Adrenal gland (tissue), 12 donors: ENCODE measurements around the gene PLAC1. TPM values are rescaled to one million over a fixed set of nuclear protein-coding genes. Genes with fewer than 3 reads are reported as not detected.

Source experiments
- DNase-seq, 7 donors: peaks; one replicate each; pipeline ENCODE4 v3.0.0-alpha.2; 2019 to 2020
- H3K27ac ChIP-seq, 5 donors: fragments of 200-600 bp; sonication (generic) in 4 of 5; 1 replicate in 3 of 5; 2 replicates in 2 of 5; pipeline versions ENCODE4 v1.5.1 to v1.8.0; 2016 to 2020; ENCODE audit warnings: mild to moderate bottlenecking in 1 of 5
- H3K27me3 ChIP-seq: fragments of 200-600 bp; 2 replicates; pipeline ENCODE4 v1.8.0; 2021
- H3K36me3 ChIP-seq, 2 donors: fragments of 200-600 bp; replicated peaks in 1 of 2; 1 replicate in 1 of 2; 2 replicates in 1 of 2; pipeline versions ENCODE4 v1.5.1 to v1.8.0; 2018 to 2022
- H3K4me1 ChIP-seq, 2 donors: fragments of 200-600 bp; replicated peaks in 1 of 2; 1 replicate in 1 of 2; 2 replicates in 1 of 2; pipeline versions ENCODE4 v1.5.1 to v1.8.0; 2018 to 2021
- H3K4me3 ChIP-seq, 4 donors: fragments of 200-600 bp; sonication (generic) in 3 of 4; one replicate each; pipeline ENCODE4 v1.5.1; 2016 to 2018
- H3K9me3 ChIP-seq, 3 donors: fragments of 200-600 bp; sonication (generic) in 1 of 3; replicated peaks in 1 of 3; 1 replicate in 2 of 3; 2 replicates in 1 of 3; pipeline versions ENCODE4 v1.5.1 to v1.8.0; 2016 to 2021
- CTCF ChIP-seq, 6 experiments: fragments of 450-650 bp in 4 of 6; fragments of 200-600 bp in 2 of 6; sonication (generic) in 1 of 6; IDR thresholded peaks; 1 replicate in 5 of 6; 2 replicates in 1 of 6; pipeline versions ENCODE4 v1.5.1 to v1.8.0; 2016 to 2021; ENCODE audit warnings: antibody characterized with exemption in 6 of 6, mild to moderate bottlenecking in 2 of 6, moderate library complexity in 1 of 6
- POLR2A ChIP-seq, 2 donors: fragments of 450-650 bp; IDR thresholded peaks; one replicate each; pipeline ENCODE4 v1.6.1; 2017; ENCODE audit warnings: antibody characterized with exemption in 2 of 2, mild to moderate bottlenecking in 2 of 2, moderate library complexity in 1 of 2
- WGBS, 4 donors: extraction: QIAGEN DNeasy Blood & Tissue Kit in 2 of 4; methylation state at CpG; one replicate each; pipeline versions ENCODE4 v1.1.5 to v1.1.7; 2013 to 2017; 5-methylcytosine and 5-hydroxymethylcytosine counted together
- intact Hi-C, 2 donors: fragments of 100-400 bp; cut with DNase I; formaldehyde crosslinking; loops; one replicate each; pipeline versions ENCODE4 v1.14.1 to v1.15.0; 2022 to 2023
- polyA plus RNA-seq, 3 donors: library from polyadenylated mRNA; stranded (reverse); fragments of 200-250 nt in 2 of 3; fragments of 350-450 nt in 1 of 3; fragmentation: Illumina TruSeq in 1 of 3; extraction: RNeasy Lipid Tissue Mini Kit (QIAGEN cat#74804) in 1 of 3; gene quantifications; one replicate each; pipeline ENCODE4 v1.2.3, GENCODE V29; 2013 to 2014
- total RNA-seq, 9 donors: library from RNA; depleted of rRNA in 4 of 9; stranded (reverse); fragments of >200 nt in 4 of 9; fragments of 120-200 nt in 1 of 9; fragmentation: NEBNext Ultra II Directional in 1 of 9; extraction: Animal tissue kit (Norgen Biotek cat#: 25700) in 1 of 9; gene quantifications; one replicate each; pipeline versions ENCODE4 v1.1.0 to v1.2.4, GENCODE V29; 2013 to 2023
- donor health status: healthy with polysubstance abuse.
- donor health status: Bipolar disorder and iron deficiency.
- donor health status: DM: yes; HTN: yes; CAD: no.
- donor health status: DM: no; HTN: no; CAD: no.
- donor health status: DM: no; HTN: no; CAD: no.
- donor health status: DM: yes; HTN: yes; CAD: no.

The PLAC1 gene
- total and polyA plus RNA-seq, 12 donors, result 58.0 TPM; not detected in 11

- no peak overlapping the region for H3K4me3 ChIP-seq
- intact Hi-C loops, result no loop called here
- DNase-seq, result no peak
- WGBS, 4 donors, result 85 to 96% (median 88%) methylated on average over 4 of the region's 4 CpGs; no CpG with 5 or more reads in 1 of the 4 donors
- H3K9me3 ChIP-seq, result no peaks in the 10 kb centered on the region
- TF ChIP-seq POLR2A (IDR thresholded peaks at IDR 0.05), result no peak
- no peak for TF ChIP-seq CTCF (IDR thresholded peaks at IDR 0.05)
- H3K27ac ChIP-seq, result no peak overlapping the region
- H3K36me3 ChIP-seq, result no peaks in the 10 kb centered on the region
- no peaks in the 10 kb centered on the region for H3K4me1 ChIP-seq
- H3K27me3 ChIP-seq, result peaks cover 15% of the 10 kb centered on the region
Measured at GRCh38 chrX:134649770-134650169, 8.5 kb downstream of the PLAC1 start.

GRCh38 chrX:134647477-134647877 lies 10.8 kb downstream of the PLAC1 start:
- no peaks in the 10 kb centered on the region for H3K4me1 ChIP-seq
- H3K27ac ChIP-seq, result no peak overlapping the region
- intact Hi-C loops, result no loop called here
- no peaks in the 10 kb centered on the region for H3K9me3 ChIP-seq
- H3K27me3 ChIP-seq, result peaks cover 18% of the 10 kb centered on the region
- no peak for TF ChIP-seq POLR2A (IDR thresholded peaks at IDR 0.05)
- no peak for TF ChIP-seq CTCF (IDR thresholded peaks at IDR 0.05)
- H3K4me3 ChIP-seq, result no peak overlapping the region
- H3K36me3 ChIP-seq, result no peaks in the 10 kb centered on the region
- WGBS, 4 donors, result 57 to 78% (median 67%) methylated on average over 2 of the region's 2 CpGs
- no peak for DNase-seq

DNA sequence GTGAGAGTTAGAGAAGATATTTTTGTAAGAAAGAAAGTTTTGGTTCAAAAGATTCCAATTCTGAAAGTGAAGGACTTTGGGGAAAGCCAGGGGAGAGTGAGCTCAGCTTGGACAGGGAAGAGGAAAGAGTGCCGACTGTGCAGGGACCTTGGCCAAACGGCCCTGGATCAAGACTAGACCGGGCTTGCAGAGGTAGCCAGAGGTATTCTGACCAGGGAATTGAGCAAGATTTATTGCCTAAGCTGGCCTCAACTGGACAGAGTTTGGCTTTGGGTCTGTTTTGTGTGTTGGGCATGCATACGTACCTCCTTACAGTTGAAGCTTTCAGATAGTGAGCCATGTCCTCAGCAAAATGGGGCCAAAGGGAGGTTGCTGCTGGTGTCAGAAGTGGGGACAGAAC lies 11.6 kb downstream of the PLAC1 start:
- no peak overlapping the region for H3K4me3 ChIP-seq
- DNase-seq, result no peak
- peaks cover 18% of the 10 kb centered on the region for H3K27me3 ChIP-seq
- TF ChIP-seq POLR2A (IDR thresholded peaks at IDR 0.05) (no peak), CTCF (IDR thresholded peaks at IDR 0.05) (no peak)
- H3K9me3 ChIP-seq, result no peaks in the 10 kb centered on the region
- H3K27ac ChIP-seq, result no peak overlapping the region
- H3K36me3 ChIP-seq, result no peaks in the 10 kb centered on the region
- WGBS, 4 donors, result 23 to 64% (median 49%) methylated on average over 3 to 4 of the region's 4 CpGs
- intact Hi-C loops, result no loop called here
- H3K4me1 ChIP-seq, result no peaks in the 10 kb centered on the region

GRCh38 chrX:134645936-134646543 lies 12.2 kb downstream of the PLAC1 start:
- intact Hi-C loops, result no loop called here
- 66 to 73% (median 71%) methylated on average over 4 to 6 of the region's 6 CpGs for whole genome bisulfite sequencing, 4 donors
- H3K9me3 ChIP-seq, result no peaks in the 10 kb centered on the region

More at GRCh38 chrX:134645936-134646543, 12.2 kb downstream of the PLAC1 start:
- Histone ChIP-seq H3K4me1 (no peaks in the 10 kb centered on the region), H3K4me3 (no peak overlapping the region), H3K27me3 (peaks cover 18% of the 10 kb centered on the region), H3K27ac (no peak overlapping the region), H3K36me3 (no peaks in the 10 kb centered on the region)
- DNase-seq, result no peak
- TF ChIP-seq CTCF (IDR thresholded peaks at IDR 0.05), result no peak
- TF ChIP-seq POLR2A (IDR thresholded peaks at IDR 0.05), result no peak
